ENCODE data around the gene RIBC2.
"Not testable (repeated sequence)": the region's sequence is repeated elsewhere in the genome, so short reads cannot be mapped to it uniquely, and the experiment has no call there.

The RIBC2 gene

GRCh38 chr22:45424241-45424731 lies 10.8 kb downstream of the RIBC2 start:
- DNase-seq (ENCODE audit: low spot score) = no peak

GRCh38 chr22:45425101-45425500 lies 11.6 kb downstream of the RIBC2 start:
- no peak for DNase-seq (ENCODE audit: low spot score)

DNA sequence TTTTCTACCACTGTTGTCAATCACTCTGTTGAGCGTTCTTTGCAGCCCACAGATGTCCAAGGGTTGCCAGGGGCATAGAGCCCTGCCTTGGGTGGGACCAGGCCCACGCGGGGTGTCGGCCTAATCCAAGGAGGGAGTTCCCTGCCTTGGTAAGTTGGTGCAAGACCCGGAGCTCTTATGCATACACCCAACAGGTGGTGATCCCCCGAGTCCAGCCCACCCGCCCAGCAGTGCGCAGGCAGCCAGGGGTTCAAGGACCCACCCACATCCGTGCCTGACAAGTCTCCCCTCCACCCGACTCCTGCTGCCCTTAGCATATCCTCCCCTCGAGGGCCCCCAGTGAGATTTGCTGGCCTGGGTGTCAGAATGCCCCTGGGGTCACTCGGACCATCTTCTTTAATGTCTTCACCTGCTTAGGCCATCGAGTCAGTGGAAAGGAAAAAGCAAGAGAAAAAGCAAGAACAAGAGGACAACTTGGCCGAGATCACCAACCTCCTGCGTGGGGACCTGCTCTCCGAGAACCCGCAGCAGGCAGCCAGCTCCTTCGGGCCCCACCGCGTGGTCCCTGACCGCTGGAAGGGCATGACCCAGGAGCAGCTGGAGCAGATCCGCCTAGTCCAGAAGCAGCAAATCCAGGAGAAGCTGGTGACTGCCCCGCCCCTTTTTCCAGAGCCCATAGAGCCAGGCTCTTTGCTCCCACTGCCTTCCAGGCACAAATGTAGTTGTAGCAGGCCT lies 12.2 kb downstream of the RIBC2 start:
- DNase-seq (ENCODE audit: low spot score) = no peak

DNA sequence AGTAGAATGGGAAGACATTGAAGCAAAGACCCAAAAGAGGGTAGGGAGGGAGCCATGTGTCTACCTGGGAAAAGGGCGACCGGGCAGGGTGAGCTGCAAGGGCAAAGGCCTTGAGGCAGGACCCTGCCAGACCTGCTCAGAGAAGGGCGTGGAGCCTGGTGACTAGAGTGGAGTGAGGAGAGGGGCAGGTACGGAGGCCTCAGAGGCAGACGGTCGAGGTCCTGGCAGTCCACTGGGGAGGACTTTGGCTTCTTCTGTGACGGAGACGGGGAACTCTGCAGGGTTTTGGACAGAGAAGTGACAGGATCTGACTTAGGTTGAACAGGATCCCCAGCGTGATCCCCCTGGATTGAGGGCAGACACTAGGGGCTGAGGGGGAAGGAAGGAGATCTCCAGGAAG lies 12.9 kb downstream of the RIBC2 start:
- DNase-seq (ENCODE audit: low spot score) = no peak

DNA sequence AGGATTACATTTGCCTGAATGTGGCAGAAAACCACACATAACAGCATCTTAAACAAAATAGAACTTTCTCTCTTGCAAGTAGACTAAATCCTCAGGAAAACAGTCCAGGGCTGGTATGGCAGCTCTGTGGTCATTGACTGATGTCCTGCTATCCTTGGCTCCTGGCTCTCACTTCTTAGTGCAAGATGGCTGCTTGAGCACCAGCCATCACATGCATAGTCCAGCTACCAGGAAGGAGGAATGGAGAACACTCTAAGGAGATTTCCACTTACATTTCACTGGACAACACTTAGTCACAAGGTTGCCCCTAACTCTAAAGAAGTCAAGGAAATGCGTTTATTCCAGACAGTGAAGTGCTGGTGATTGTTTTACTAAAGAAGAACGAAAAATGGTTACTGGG lies 13.6 kb downstream of the RIBC2 start:
- DNase-seq (ENCODE audit: low spot score) = no peak

DNA sequence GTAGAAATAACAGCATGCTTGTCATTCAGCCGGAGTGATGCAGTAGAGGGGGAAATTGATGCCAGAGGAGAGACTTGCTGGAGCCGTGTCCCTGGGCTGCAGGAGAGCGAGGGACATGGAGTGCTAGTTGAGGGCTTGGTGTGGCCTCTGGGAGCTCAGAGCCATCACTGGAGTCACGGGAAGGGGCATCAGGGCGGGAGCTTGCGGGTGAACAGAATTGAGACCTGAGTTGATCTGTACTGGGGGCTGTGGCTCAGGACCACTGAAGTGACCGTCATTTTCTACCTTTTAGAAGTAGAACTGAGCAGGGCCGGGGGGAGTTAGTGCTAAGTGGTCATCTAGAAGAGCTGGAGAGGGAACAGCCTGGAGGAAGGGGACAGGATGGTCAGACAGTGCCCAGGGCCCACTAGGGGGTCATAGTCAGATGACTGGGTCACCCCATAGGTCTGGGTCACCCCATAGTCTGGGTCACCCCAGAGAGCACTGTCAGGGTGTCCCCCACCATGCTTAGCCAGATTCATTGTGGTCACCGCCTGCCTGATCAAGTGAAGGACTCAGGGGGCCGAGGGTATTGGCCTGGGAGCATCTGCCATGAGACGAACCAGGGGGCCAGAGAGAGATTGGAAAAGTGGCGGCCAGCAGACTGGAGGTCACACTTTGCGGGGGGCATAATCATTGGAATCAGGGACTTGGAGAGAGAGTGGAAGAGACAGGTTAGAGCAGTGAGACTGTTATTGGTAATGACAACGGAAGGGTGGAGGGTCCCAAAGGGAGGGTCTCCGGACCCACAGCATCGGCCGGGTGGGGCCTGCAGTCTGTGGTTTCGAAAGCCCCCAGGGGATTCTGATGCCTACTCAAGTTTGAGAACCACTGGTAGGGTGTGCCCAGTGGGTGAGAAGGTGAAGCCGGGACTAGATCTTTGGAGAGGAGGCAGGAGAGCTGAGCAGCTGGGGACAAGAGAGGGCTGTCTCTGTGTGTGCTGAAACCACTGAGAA lies 15.2 kb downstream of the RIBC2 start:
- no peak for DNase-seq (ENCODE audit: low spot score)

- DNase-seq (ENCODE audit: low spot score) = no peak
Measured at GRCh38 chr22:45429424-45429823, 15.9 kb downstream of the RIBC2 start.

DNA sequence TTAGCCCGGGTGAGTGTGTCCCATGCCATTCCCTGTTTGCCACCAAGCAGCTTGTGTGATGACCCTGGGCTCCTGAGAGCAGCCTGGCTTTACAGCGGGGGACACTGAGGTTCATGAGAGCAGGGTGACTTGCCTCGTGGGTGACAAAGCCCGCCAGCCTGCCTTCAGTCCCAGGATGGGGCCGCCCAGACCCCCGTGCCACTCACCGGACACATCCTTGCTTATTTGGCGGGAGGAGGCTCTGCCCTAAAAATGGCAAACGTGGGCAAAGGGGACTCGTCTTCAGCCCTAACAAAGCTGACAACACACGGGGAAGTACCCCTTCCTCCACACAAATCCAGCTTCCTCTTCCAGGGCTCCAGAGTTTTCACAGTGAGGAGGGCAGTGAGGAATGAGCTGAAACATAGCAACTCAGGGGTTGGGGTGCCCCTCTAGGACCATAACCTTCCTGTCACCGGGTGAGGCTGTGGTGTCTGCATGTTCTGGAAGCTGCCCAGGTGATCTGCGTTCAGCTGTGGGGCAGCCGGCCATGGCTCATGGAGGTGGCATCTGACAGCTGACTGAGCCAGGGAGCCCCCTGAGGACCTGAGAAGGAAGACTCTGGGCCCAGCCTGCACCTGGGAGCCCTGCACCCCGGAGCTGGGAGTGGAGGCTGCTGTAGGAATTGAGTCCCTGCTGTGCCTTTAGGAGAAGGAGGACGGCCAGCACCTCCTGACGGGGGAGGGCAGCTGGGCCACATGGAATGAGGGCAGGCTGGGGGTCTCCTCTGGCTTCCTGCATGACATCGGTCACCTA lies 16.7 kb downstream of the RIBC2 start:
- DNase-seq (ENCODE audit: low spot score) = no peak

GRCh38 chr22:45430871-45431270 lies 17.4 kb downstream of the RIBC2 start:
- no peak for DNase-seq (ENCODE audit: low spot score)

DNA sequence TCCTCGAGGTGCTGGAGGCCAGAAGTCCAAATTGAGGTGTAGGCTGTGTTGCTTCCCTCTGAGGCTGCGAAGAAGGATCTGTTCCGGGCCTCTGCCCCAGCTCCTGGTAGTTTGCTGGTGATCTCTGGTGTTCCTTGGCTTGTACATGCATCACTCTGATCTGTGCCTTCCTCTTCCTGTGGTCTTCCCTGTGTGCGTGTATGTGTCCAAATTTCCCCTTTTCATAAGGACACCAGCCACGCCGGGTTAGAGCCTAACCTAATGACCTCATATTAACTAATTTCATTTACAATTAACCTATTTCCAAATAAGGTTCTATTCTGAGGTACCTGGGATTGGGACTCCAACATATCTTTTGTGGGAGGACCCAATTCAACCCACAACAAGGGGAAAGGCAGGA lies 21.5 kb downstream of the RIBC2 start:
- DNase-seq (ENCODE audit: low spot score) = no peak

- peak; percentile 83 for DNase-seq (ENCODE audit: low spot score)
Measured at GRCh38 chr22:45435544-45436139, 22.1 kb downstream of the RIBC2 start.

DNA sequence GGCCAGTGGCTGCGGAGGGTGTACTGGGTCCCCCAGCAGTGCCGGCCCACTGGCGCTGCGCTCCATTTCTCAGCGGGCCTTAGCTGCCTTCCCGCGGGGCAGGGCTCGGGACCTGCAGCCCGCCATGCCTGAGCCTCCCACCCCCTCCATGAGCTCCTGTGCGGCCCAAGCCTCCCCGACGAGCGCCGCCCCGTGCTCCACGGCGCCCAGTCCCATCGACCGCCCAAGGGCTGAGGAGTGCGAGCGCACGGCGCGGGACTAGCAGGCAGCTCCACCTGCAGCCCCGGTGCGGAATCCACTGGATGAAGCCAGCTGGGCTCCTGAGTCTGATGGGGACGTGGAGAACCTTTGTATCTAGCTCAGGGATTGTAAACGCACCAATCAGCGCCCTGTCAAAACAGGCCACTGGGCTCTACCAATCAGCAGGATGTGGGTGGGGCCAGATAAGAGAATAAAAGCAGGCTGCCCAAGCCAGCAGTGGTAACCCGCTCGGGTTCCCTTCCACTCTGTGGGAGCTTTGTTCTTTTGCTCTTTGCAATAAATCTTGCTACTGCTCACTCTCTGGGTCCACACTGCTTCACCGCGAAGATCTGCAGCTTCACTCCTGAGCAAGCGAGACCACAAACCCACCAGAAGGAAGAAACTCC lies 23.5 kb downstream of the RIBC2 start:
- not testable (repeated sequence) for DNase-seq (ENCODE audit: low spot score)

DNA sequence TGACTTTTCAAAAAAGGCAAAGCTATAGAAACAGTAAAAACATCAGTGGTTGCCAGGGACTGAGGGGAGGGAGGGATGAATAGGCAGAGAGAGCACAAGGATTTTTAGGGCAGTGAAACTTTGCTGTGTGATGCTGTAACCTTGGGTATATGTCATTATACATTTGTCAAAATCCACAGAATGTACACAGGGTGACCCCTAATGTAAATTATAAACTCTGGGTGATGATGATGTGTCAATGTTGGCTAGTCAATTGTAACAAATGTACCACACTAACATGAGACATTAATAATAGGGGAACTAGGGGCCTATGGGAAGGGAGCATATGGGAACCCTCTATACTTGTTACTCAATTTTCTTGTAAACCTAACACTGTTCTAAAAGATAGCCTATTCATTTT lies 24.8 kb downstream of the RIBC2 start:
- no peak for DNase-seq (ENCODE audit: low spot score)

- DNase-seq (ENCODE audit: low spot score) = not testable (repeated sequence)
Measured at GRCh38 chr22:45440688-45441087, 27.2 kb downstream of the RIBC2 start.

GRCh38 chr22:45441138-45441537 lies 27.6 kb downstream of the RIBC2 start:
- peak; percentile 81 for DNase-seq (ENCODE audit: low spot score)

DNA sequence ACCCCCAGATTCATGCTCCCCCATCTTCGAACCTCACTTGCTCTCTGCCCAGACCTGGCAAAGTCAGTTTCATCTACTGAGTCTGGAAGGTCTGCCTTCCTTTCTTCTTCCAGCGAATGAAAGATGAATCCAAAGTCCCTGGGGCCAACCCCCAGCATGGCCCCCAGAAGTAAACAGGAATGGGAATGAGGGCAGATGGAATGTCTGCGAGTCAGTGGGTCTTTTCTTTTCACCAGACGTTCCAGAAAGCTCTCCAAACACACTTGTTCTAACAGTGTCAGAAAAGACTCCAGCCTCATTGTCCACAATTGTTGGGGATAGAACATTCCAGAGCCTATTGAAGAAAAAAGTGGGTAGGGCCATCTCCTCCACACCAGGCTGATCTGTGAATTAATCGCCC lies 28.6 kb downstream of the RIBC2 start:
- DNase-seq (ENCODE audit: low spot score) = no peak

DNA sequence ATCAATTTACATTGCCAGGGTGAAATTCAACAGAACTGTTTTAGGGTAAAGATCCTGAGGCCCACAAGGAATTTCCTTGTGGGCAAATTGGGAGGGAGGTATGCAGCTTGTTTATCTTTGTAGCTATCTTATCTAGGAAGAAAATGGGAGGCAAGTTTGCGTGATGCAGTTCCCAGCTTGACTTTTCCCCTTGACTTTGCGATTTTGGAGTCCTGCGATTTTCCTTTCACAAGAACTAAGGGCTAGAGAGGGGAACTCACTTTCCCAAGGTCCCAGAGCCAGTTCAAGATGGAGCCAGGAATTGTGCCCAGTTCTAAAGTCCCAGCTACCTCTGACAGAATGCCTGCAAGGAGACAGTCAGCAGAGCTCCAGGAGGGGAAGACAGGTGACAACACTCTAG lies 30.7 kb downstream of the RIBC2 start:
- DNase-seq (ENCODE audit: low spot score) = no peak

DNA sequence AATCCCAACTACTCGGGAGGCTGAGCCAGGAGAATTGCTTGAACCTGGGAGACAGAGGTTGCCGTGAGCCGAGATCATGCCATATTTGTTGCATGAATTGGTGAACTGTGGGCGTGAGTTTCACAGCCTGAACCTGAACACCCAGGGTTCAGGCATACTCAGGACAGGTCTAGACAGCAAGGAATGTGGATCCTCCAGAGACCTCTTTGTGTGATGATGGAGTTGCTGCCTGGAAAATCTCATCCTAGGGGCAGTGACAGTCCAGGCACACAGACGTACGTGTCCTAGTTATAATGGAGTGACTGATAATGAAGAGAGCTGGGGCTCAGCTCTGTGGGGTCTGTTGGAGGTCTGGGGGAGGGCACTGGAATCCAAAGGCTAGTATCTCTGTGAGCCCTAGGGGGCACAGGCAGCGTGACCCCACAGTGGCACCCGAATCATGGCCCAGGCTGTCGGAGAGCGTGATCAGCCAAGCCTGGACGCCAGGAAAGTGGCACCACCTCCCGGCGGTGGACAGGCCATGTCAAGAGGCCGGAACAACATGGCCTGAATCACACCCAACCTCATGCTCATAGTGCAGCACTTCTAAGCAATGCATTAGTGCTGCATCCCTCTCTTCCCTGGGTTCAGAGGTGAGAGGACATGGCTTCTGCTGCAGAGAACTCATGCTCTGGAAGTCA lies 31.7 kb downstream of the RIBC2 start:
- peak; percentile 78 for DNase-seq (ENCODE audit: low spot score)

- no peak for DNase-seq (ENCODE audit: low spot score)
Measured at GRCh38 chr22:45446216-45446615, 32.7 kb downstream of the RIBC2 start.

DNA sequence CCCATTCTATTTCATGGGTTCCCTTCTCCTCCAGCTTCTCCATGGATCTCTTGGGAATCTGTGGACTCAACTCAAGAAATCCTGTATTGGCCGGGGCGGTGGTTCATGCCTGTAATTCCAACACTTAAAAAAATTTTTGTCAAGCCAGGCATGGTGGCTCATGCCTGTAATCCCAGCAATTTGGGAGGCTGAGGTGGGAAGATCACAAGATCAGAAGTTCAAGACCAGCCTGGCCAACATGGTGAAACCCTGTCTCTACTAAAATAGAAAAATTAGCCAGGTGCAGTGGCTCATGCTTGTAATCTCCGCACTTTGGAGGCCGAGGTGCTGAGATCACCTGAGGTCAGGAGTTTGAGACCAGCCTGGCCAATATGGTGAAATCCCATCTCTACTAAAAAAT lies 34.1 kb downstream of the RIBC2 start:
- DNase-seq (ENCODE audit: low spot score) = not testable (repeated sequence)
